B cell (primary cell): ENCODE measurements around the gene LRRC25. TPM values are rescaled to one million over a fixed set of nuclear protein-coding genes. Genes with fewer than 3 reads are reported as not detected.
A peak's percentile ranks its signal among the peaks of the same experiment; 100 is the strongest.

Source experiments
- ATAC-seq: fragments of 200-7000 bp; cut with Tn5 transposase; one replicate; pipeline ENCODE4 v1.10.0; 2021; ENCODE audit warnings: low read depth, mild to moderate bottlenecking, moderate number of reproducible peaks, moderate library complexity
- CTCF ChIA-PET: fragments of 350-600 bp; sonication (Branson Sonifier 250); formaldehyde crosslinking; loops from one replicate; lab custom pipeline; 2021; ENCODE audit warnings: antibody characterized with exemption, inconsistent platforms; lab: Charles Lee
- POLR2A ChIA-PET: fragments of 350-600 bp; sonication (Branson Sonifier 250); formaldehyde crosslinking; loops from one replicate; lab custom pipeline; 2021; ENCODE audit warnings: antibody characterized with exemption; lab: Charles Lee
- DNase-seq: peaks from one replicate; pipeline ENCODE4 v3.0.0; 2013
- H2AFZ ChIP-seq: 2 replicates; pipeline ENCODE4 v1.6.1; 2012; ENCODE audit warnings: mild to moderate bottlenecking, low read depth, low read length; ENCODE audit not compliant: insufficient read depth, poor library complexity, severe bottlenecking
- H3K27ac ChIP-seq, 2 donors: 1 replicate in 1 of 2; 2 replicates in 1 of 2; pipeline ENCODE4 v1.5.1; 2012 to 2013; ENCODE audit warnings: low read length in 2 of 2, mild to moderate bottlenecking in 2 of 2, moderate library complexity in 1 of 2
- H3K27me3 ChIP-seq, 4 experiments: fragments of 200-600 bp in 1 of 4; sonication (generic) in 1 of 4; replicated peaks in 1 of 4; 1 replicate in 2 of 4; 2 replicates in 2 of 4; pipeline versions ENCODE4 v1.6.1 to v1.7.0; 2013 to 2016; ENCODE audit warnings: low read length in 3 of 4, mild to moderate bottlenecking in 2 of 4, mixed read lengths in 1 of 4, moderate library complexity in 1 of 4; ENCODE audit not compliant: insufficient read depth in 4 of 4, control insufficient read depth in 3 of 4; ENCODE audit errors: control extremely low read depth in 1 of 4
- H3K36me3 ChIP-seq, 2 experiments: replicated peaks in 1 of 2; 1 replicate in 1 of 2; 2 replicates in 1 of 2; pipeline versions ENCODE4 v1.6.1 to v1.7.1; 2013; ENCODE audit warnings: low read length in 1 of 2; ENCODE audit not compliant: insufficient read depth in 2 of 2, control insufficient read depth in 1 of 2; ENCODE audit errors: control extremely low read depth in 1 of 2, extremely low read depth in 1 of 2
- H3K4me1 ChIP-seq, 2 donors: fragments of 200-600 bp in 1 of 2; sonication (generic) in 1 of 2; 1 replicate in 1 of 2; 2 replicates in 1 of 2; pipeline versions ENCODE4 v1.5.1 to v1.6.1; 2013 to 2017; ENCODE audit warnings: low read length in 2 of 2; ENCODE audit not compliant: control insufficient read depth in 2 of 2, insufficient read depth in 2 of 2
- H3K4me2 ChIP-seq: replicated peaks from 2 replicates; pipeline ENCODE3; 2012; ENCODE audit warnings: mild to moderate bottlenecking, low read depth, low read length; ENCODE audit not compliant: poor library complexity, severe bottlenecking
- H3K4me3 ChIP-seq, 5 experiments: fragments of 200-600 bp in 1 of 5; sonication (generic) in 1 of 5; 1 replicate in 3 of 5; 2 replicates in 2 of 5; pipeline versions ENCODE4 v1.5.1 to v1.7.0; 2011 to 2016; ENCODE audit warnings: low read length in 4 of 5, mild to moderate bottlenecking in 4 of 5, low read depth in 2 of 5, control low read depth in 1 of 5, moderate library complexity in 1 of 5; ENCODE audit not compliant: insufficient read depth in 1 of 5; ENCODE audit errors: control extremely low read depth in 1 of 5, extremely low read depth in 1 of 5
- H3K79me2 ChIP-seq: fragments of 200-600 bp; sonication (generic); one replicate; pipeline ENCODE4 v1.6.0; 2016; ENCODE audit warnings: low read length; ENCODE audit not compliant: control insufficient read depth, insufficient read depth
- H3K9ac ChIP-seq: fragments of 200-600 bp; sonication (generic); 2 replicates; pipeline ENCODE4 v1.6.1; 2017; ENCODE audit warnings: mild to moderate bottlenecking, low read length, moderate library complexity
- H3K9me3 ChIP-seq, 3 donors: one replicate each; pipeline versions ENCODE4 v1.6.1 to v1.7.1; 2013; ENCODE audit warnings: low read length in 2 of 3; ENCODE audit not compliant: control insufficient read depth in 2 of 3, insufficient read depth in 1 of 3; ENCODE audit errors: control extremely low read depth in 1 of 3
- H4K20me1 ChIP-seq: 2 replicates; pipeline ENCODE4 v1.6.0; 2012; ENCODE audit warnings: mild to moderate bottlenecking, low read length; ENCODE audit not compliant: insufficient read depth, control insufficient read depth, poor library complexity, severe bottlenecking
- H3K27ac Mint-ChIP-seq: one replicate; pipeline ENCODE4 v1.8.0; 2021; ENCODE audit warnings: mixed read lengths
- H3K27me3 Mint-ChIP-seq: one replicate; pipeline ENCODE4 v1.8.0; 2021; ENCODE audit warnings: mixed read lengths
- H3K4me1 Mint-ChIP-seq: one replicate; pipeline ENCODE4 v1.8.0; 2021; ENCODE audit warnings: mixed read lengths
- H3K4me3 Mint-ChIP-seq: one replicate; pipeline ENCODE4 v1.8.0; 2021; ENCODE audit warnings: mixed read lengths
- H3K9me3 Mint-ChIP-seq: one replicate; pipeline ENCODE4 v1.8.0; 2022; ENCODE audit warnings: mixed read lengths; ENCODE audit not compliant: insufficient read depth
- EZH2 ChIP-seq: IDR thresholded peaks from 2 replicates; pipeline ENCODE4 v1.6.1; 2012; ENCODE audit warnings: borderline replicate concordance, low read depth, mild to moderate bottlenecking, moderate library complexity, low read length; ENCODE audit not compliant: insufficient read depth, poor library complexity, severe bottlenecking
- WGBS: methylation state at CpG from one replicate; pipeline ENCODE4 v1.1.5; 2013; ENCODE audit warnings: missing lambda C conversion rate; ENCODE audit not compliant: insufficient coverage; 5-methylcytosine and 5-hydroxymethylcytosine counted together
- intact Hi-C: fragments of 100-400 bp; cut with micrococcal nuclease; formaldehyde crosslinking; loops from one replicate; pipeline ENCODE4 v1.10.0; 2022
- polyA plus RNA-seq: library from polyadenylated mRNA; depleted of rRNA; stranded (reverse); fragments of >200 nt; gene quantifications from 2 replicates; pipeline ENCODE4 v1.2.3, GENCODE V29; 2012
- total RNA-seq, 2 donors: library from RNA; stranded (reverse); fragments of 120-200 nt in 1 of 2; gene quantifications; 1 replicate in 1 of 2; 2 replicates in 1 of 2; pipeline versions ENCODE4 v1.2.3 to v1.2.4, GENCODE V29; 2013 to 2022
- TF ChIP-seq, protein P1 (sequence below): fragments of 200-600 bp; IDR thresholded peaks from one replicate; pipeline ENCODE4 v1.8.0; 2022; ENCODE audit warnings: antibody characterized with exemption, mild to moderate bottlenecking

LRRC25 gene
- total and polyA plus RNA-seq, 2 donors (not counting 1 experiment from before 2014, with no cell fraction given) = 2.4 to 5.7 TPM

DNA sequence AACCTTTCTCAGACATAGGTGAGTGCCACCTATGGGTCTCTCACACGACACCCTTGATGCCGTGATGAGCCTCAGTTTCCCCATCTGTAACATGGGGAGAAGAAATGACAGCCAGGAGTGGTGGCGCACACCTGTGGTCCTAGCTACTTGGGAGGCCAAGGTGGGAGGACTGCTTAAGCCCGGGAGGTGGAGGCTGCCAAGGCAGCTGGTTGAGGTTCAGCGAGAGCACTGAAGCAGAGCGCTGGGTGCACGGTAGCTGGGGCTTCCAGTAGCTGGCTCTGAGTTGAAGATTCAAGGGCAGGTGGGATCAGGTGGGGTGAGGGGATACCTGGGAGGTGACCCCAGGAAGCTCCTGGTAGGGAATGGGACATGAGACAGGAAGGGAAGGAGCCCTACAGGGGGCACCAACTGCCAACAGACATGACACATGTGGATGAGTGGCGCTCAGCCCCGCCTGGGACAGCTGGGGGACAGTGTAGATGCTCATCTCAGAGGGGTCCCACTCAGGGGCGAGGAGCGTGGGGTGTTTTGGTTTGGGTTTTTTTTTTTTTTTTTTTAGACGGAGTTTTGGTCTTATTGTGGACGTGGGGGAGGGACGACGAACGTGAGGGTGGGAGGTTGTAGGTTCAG lies 15.3 kb upstream of the LRRC25 start:
- H3K27me3 Mint-ChIP-seq = peaks cover 41% of the 10 kb centered on the region
- Histone ChIP-seq H3K9ac (no peak overlapping the region), H3K9me3 (peaks cover 0 to 19% (median 0%) of the 10 kb centered on the region in 3 donors), H3K79me2 (no peaks in the 10 kb centered on the region), H3K4me2 (no peak overlapping the region), H2AFZ (no peak overlapping the region), H3K27ac (no peak overlapping the region), H3K36me3 (no peaks in the 10 kb centered on the region), H3K4me3 (no peak overlapping the region), H3K27me3 (peaks cover 0 to 61% (median 30%) of the 10 kb centered on the region in 4 experiments), H3K4me1 (peaks cover 46 to 48% of the 10 kb centered on the region in 2 donors), H4K20me1 (peaks cover 7% of the 10 kb centered on the region)
- H3K4me1 Mint-ChIP-seq = peaks cover 44% of the 10 kb centered on the region
- CTCF ChIA-PET = interaction anchor here (0.6 to 9.3 kb wide), 14 partner anchors 11 to 221 kb away, joined by 3 to 196 read pairs (median 4); partner anchors contain the start of genes GDF15, JUND and LSM4
- H3K4me3 Mint-ChIP-seq = no peak overlapping the region
- WGBS = 91% methylated on average over 12 of the region's 16 CpGs
- DNase-seq = no peak
- POLR2A ChIA-PET = interaction anchor here (2.1 kb wide), 1 partner anchor 24 kb away, joined by 5 read pairs; no protein-coding TSS in a partner anchor
- no peak for ATAC-seq
- intact Hi-C loops = no loop called here
- TF ChIP-seq, protein P1, sequence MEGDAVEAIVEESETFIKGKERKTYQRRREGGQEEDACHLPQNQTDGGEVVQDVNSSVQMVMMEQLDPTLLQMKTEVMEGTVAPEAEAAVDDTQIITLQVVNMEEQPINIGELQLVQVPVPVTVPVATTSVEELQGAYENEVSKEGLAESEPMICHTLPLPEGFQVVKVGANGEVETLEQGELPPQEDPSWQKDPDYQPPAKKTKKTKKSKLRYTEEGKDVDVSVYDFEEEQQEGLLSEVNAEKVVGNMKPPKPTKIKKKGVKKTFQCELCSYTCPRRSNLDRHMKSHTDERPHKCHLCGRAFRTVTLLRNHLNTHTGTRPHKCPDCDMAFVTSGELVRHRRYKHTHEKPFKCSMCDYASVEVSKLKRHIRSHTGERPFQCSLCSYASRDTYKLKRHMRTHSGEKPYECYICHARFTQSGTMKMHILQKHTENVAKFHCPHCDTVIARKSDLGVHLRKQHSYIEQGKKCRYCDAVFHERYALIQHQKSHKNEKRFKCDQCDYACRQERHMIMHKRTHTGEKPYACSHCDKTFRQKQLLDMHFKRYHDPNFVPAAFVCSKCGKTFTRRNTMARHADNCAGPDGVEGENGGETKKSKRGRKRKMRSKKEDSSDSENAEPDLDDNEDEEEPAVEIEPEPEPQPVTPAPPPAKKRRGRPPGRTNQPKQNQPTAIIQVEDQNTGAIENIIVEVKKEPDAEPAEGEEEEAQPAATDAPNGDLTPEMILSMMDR = no peak
- no peak for TF ChIP-seq EZH2
- peak overlapping the region; percentile 61 for H3K27ac Mint-ChIP-seq
- no peaks in the 10 kb centered on the region for H3K9me3 Mint-ChIP-seq

DNA sequence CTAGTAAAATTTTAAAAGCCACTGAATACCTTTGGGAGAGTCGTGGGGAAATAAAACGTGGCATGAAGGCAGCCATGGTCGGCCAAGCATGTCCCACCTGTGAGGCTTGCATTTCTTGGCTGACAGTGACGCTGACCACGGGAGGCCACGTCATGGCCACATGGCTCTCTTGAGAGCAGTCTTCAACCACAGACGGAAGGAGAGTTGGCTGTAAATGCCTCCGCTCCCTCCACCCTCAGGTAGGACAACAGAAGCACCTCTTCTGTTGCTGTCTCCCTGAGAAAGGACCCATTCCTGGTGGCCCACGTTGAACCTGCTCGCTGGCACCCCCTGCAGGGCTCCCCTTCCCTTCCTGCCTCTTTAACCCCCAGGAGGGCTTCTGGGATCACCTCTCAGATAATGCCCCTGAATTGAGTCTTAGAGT lies 10.6 kb upstream of the LRRC25 start:
- Histone ChIP-seq H3K9me3 (peaks cover 0 to 6% (median 0%) of the 10 kb centered on the region in 3 donors), H3K27me3 (peaks cover 0 to 20% (median 7%) of the 10 kb centered on the region in 4 experiments), H3K4me1 (peaks cover 18 to 19% of the 10 kb centered on the region in 2 donors), H4K20me1 (no peaks in the 10 kb centered on the region), H3K27ac (peak overlapping the region in 1 of 2 donors; percentile 15), H3K9ac (no peak overlapping the region), H3K4me2 (peak overlapping the region; percentile 54), H3K79me2 (no peaks in the 10 kb centered on the region), H3K4me3 (no peak overlapping the region), H2AFZ (no peak overlapping the region), H3K36me3 (no peaks in the 10 kb centered on the region)
- peaks cover 18% of the 10 kb centered on the region for H3K27me3 Mint-ChIP-seq
- peak overlapping the region; percentile 89 for H3K27ac Mint-ChIP-seq
- ATAC-seq = peak; percentile 90
- DNase-seq = peak; percentile 90
- WGBS = 6% methylated on average over 10 of the region's 10 CpGs
- ChIA-PET POLR2A (no interaction called here), CTCF (interaction anchor here (5.0 to 12.4 kb wide), 2 partner anchors 19 to 128 kb away, joined by 41 to 112 read pairs; partner anchors contain the start of gene JUND)
- H3K4me1 Mint-ChIP-seq = peaks cover 23% of the 10 kb centered on the region
- TF ChIP-seq EZH2 = no peak
- TF ChIP-seq, protein P1 = peak; percentile 31
- H3K4me3 Mint-ChIP-seq = peak overlapping the region; percentile 44
- intact Hi-C loops = loop anchor here (1.0 kb wide), 1 partner anchor 11 kb away; the partner anchor contains the start of gene LRRC25
- H3K9me3 Mint-ChIP-seq = no peaks in the 10 kb centered on the region
